LNCAP (cell line): ENCODE measurements around the gene ATP1A2.

Source experiments
- TF ChIP-seq, protein P1 (sequence below): fragments of 450-650 bp; IDR thresholded peaks from 2 replicates; pipeline ENCODE4 v1.5.1; 2017; ENCODE audit warnings: mild to moderate bottlenecking

Gene ATP1A2

DNA sequence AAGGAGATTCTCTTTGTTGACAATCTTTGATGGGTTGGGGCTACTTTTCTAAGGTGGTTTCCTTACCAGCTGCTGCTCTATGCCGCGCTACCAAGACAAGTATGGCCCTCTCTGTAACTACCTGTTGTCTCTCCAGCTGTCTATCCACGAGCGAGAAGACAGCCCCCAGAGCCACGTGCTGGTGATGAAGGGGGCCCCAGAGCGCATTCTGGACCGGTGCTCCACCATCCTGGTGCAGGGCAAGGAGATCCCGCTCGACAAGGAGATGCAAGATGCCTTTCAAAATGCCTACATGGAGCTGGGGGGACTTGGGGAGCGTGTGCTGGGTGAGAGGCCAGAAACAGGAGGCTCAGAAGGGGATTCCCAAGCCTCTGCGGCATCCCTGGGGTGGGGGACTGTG lies 14.4 kb downstream of the ATP1A2 start:
- TF ChIP-seq, protein P1, sequence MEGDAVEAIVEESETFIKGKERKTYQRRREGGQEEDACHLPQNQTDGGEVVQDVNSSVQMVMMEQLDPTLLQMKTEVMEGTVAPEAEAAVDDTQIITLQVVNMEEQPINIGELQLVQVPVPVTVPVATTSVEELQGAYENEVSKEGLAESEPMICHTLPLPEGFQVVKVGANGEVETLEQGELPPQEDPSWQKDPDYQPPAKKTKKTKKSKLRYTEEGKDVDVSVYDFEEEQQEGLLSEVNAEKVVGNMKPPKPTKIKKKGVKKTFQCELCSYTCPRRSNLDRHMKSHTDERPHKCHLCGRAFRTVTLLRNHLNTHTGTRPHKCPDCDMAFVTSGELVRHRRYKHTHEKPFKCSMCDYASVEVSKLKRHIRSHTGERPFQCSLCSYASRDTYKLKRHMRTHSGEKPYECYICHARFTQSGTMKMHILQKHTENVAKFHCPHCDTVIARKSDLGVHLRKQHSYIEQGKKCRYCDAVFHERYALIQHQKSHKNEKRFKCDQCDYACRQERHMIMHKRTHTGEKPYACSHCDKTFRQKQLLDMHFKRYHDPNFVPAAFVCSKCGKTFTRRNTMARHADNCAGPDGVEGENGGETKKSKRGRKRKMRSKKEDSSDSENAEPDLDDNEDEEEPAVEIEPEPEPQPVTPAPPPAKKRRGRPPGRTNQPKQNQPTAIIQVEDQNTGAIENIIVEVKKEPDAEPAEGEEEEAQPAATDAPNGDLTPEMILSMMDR: no peak

DNA sequence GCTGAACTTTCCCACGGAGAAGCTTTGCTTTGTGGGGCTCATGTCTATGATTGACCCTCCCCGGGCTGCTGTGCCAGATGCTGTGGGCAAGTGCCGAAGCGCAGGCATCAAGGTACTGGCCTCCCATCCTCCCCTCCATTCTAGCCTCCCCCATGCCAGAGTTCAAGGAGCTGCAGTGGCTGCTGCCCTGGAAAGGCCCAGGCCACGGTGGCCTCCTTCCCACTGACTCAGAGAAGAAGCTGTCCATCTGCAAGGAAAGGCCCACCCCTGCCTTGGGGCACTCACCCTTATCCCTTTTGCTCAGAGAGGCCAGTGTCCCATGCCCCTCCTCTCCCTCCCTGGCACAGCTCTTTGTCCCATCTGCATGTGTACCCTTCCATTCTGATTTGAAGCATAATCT lies 14.9 kb downstream of the ATP1A2 start:
- TF ChIP-seq, protein P1: no peak

GRCh38 chr1:160130939-160131338 lies 15.4 kb downstream of the ATP1A2 start:
- TF ChIP-seq, protein P1: no peak

DNA sequence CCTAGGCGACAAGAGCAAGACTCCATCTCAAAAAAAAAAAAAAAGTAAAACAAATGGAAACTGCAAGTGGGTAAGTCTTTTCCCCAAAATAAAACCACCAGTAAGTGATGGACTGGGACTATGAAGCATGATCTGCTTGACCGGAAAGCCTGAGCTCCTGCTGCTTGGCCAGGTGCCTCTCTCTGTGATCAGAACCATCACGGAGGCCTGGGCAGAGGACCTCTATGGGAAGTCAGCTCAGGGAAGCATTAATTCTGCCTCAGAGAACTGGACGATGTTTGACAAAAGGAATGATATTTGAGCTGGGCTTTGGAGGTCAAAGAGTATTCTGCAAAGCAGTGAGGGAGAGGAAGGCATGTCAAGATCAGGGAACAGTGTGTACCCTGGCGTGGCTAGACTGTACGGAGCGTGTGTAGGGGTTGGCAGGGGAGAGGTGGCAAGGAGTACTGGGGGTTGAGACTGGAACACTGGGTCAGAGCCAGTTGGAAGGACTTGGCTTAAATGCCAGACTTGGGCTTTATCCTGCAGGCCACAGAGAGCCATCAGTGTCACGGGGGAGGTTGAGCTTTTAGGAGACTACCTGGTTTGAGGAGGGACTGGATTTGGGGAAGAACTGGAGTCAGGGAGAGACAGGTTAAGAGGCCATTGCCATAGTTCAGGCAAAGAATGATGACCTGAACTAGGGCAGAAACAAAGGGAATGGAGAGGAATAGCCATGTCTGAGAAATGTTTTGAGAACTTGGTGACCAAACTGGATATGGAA lies 16.4 kb downstream of the ATP1A2 start:
- TF ChIP-seq, protein P1: no peak

DNA sequence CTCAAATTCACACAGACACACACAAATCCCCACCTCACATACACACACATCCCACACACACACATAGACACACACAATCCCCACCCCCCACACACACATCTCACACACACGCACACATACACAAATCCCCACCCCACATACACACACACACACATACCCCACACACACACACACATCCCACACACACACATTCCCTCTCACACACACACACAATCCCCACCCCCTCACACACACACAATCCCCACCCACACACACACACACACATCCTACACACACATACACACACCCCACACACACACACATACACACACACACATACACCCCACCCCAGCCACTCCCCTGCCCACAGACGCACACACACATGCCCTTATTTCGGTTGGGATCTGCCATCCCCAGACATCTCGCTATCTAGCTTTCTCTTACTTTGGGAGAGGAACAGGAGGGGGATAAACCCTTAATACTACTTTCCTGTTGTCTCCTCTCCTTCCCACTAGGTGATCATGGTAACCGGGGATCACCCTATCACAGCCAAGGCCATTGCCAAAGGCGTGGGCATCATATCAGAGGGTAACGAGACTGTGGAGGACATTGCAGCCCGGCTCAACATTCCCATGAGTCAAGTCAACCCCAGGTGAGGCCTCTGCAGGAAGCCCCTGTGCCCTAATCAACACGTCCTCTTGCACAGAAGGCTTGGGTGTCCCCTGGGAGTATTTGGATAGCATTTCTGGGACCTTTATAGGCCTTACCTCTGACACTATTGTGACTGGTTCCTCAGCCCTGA lies 18.6 kb downstream of the ATP1A2 start:
- TF ChIP-seq, protein P1: no peak

DNA sequence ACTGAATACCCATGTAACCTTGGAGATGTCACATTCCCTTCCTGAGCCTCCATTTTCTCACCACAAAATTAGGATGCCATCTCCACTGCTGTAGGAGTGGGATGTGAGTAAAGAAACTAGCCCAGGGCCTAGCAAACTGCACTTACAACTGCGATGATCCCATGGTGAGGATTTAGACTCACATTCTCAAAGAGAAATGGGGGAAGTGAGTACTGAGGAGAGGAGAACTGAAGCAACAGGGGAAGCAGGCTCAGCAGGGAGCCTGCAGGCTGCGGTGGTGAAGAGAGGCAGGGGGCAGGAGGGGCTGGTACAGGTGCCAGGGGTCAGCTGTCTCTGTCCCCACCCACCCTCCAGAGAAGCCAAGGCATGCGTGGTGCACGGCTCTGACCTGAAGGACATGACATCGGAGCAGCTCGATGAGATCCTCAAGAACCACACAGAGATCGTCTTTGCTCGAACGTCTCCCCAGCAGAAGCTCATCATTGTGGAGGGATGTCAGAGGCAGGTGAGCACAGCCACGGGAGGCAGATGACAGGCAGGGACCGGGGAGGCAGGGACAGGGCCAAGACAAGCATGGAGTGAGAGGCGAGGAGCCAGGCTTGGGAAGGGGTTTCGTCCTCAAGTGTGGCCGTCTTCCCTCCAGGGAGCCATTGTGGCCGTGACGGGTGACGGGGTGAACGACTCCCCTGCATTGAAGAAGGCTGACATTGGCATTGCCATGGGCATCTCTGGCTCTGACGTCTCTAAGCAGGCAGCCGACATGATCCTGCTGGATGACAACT lies 19.4 kb downstream of the ATP1A2 start:
- TF ChIP-seq, protein P1: no peak

DNA sequence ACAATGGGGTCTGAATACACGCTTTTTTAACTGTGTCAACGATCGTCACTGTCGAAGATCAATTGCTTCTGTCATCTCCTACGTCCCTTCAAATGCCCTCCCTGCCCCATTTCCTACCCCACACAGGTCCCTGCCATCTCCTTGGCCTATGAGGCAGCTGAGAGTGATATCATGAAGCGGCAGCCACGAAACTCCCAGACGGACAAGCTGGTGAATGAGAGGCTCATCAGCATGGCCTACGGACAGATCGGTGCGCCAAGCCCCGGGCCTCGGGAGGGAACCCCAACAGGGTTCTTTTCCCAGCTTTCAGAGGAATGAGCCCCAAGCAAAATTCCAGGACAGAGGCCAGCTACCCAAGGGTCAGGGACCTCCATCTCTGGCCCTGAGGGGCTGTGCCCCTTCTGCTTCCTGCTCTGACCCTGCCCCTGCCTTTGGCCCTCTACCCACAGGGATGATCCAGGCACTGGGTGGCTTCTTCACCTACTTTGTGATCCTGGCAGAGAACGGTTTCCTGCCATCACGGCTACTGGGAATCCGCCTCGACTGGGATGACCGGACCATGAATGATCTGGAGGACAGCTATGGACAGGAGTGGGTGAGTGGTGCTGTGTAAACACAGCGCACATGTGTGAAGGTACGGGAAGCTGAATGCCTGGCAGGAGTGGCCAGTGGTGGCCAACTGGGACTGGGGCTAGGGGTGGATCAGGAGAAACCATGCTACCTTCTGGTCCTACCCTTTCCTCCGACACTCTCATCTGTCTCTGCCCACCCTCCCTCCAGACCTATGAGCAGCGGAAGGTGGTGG lies 20.8 kb downstream of the ATP1A2 start:
- TF ChIP-seq, protein P1: no peak
